ENCODE measurements around the gene TBC1D4.

TBC1D4 gene

DNA sequence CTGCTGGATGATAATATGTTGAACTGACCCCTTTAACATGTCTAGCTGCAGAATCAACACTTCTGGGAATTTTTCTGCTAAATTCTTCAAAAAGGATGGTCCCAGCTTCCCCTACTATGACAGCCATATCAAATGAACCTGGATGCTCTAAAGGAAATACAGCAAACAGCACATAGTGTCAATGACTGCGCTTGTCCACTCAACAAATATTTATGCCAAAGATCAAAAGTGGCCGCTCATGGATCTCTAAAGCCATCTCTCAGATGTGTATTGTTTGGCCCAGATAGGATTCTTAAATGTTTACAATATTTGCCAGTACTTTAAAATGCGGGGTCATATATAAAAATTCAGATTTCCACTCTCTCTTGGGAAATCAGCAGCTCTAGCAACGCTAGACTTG, 3.3 kb downstream of the TBC1D4 start:
- H3K4me3 ChIP-seq (replicated peaks; ENCODE audit: low read depth, low read length): no peak overlapping the region
- no peak for DNase-seq (ENCODE audit: low read depth)
- TF ChIP-seq, protein P1, sequence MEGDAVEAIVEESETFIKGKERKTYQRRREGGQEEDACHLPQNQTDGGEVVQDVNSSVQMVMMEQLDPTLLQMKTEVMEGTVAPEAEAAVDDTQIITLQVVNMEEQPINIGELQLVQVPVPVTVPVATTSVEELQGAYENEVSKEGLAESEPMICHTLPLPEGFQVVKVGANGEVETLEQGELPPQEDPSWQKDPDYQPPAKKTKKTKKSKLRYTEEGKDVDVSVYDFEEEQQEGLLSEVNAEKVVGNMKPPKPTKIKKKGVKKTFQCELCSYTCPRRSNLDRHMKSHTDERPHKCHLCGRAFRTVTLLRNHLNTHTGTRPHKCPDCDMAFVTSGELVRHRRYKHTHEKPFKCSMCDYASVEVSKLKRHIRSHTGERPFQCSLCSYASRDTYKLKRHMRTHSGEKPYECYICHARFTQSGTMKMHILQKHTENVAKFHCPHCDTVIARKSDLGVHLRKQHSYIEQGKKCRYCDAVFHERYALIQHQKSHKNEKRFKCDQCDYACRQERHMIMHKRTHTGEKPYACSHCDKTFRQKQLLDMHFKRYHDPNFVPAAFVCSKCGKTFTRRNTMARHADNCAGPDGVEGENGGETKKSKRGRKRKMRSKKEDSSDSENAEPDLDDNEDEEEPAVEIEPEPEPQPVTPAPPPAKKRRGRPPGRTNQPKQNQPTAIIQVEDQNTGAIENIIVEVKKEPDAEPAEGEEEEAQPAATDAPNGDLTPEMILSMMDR (IDR thresholded peaks at IDR 0.05; ENCODE audit: low read length, missing control alignments): no peak

DNA sequence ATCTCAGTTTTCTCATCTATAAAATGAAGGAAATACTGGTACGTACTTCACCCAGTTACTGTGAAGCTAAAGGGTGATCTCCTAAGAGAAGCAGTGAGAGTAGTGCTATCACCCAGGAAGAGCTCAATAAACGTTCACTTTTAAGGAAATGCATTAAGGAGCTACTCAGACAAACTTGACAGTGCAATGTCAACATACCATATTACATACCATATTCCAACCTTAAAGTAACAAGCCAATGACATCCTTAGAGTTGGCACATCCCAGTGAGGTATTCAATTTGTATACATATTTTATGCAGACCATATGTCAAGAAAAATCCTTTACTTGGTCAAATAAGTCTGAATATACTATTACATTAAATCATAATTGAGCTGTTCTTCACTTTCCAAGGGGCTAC, 7.0 kb downstream of the TBC1D4 start:
- TF ChIP-seq, protein P1 (IDR thresholded peaks at IDR 0.05; ENCODE audit: low read length, missing control alignments): no peak
- DNase-seq (ENCODE audit: low read depth): no peak
- no peak overlapping the region for H3K4me3 ChIP-seq (replicated peaks; ENCODE audit: low read depth, low read length)

DNA sequence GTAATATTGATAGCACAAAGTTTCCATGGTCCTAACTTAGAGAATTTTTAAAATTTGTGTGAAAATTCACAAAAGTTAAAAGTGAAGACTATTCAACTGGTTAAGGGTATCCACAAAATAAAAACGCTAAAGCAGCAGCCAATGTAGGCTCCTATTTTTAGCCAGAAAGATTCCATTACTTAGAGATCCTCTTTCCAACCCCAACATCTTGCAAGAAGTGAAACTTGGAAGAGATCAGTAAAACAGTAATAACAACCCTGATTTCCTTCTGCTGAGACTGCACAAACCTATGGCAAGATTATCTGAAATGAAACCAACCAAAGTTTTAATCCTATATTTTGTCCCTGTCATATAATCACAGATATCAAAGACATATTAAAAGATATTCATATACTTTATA, 8.5 kb downstream of the TBC1D4 start:
- H3K4me3 ChIP-seq (replicated peaks; ENCODE audit: low read depth, low read length): no peak overlapping the region
- no peak for DNase-seq (ENCODE audit: low read depth)
- TF ChIP-seq, protein P1 (IDR thresholded peaks at IDR 0.05; ENCODE audit: low read length, missing control alignments): no peak

DNA sequence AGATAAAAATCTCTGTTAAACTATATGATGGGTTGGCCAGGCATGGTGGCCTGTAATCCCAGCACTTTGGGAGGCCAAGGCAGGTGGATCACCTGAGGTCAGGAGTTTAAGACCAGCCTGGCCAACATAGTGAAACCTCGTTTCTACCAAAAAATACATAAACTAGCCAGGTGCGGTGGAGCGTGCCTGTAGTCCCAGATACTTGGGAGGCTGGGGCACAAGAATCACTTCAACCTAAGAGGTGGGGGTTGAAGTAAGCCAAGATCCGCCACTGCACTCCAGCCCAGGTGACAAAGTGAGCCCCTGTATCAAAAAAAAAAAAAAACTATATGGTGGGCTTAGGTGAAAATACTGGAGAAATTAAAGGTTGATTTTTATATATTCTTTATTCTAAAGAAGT, 11.3 kb downstream of the TBC1D4 start:
- TF ChIP-seq, protein P1 (IDR thresholded peaks at IDR 0.05; ENCODE audit: low read length, missing control alignments): no peak
- no peak overlapping the region for H3K4me3 ChIP-seq (replicated peaks; ENCODE audit: low read depth, low read length)

DNA sequence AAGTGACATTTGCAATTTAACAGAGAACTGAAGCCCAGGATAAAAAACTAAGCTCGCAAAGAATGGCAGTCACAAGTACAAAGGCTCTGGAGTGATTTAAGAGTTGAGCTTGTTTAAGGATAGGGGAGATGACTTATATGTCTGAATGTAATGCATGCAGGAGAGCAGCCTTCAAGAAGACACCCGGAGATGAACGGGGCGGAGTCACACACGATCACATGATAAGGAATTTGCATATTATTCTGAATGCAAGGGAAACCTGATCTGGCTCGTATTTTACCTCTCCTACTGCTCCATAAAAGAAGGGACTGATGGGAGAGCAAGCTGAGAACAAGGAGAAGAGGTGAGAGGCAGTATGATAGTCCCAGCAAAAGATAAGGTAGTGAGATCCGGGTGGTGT, 12.9 kb downstream of the TBC1D4 start:
- TF ChIP-seq, protein P1 (IDR thresholded peaks at IDR 0.05; ENCODE audit: low read length, missing control alignments): no peak
- no peak for DNase-seq (ENCODE audit: low read depth)
- no peak overlapping the region for H3K4me3 ChIP-seq (replicated peaks; ENCODE audit: low read depth, low read length)

More for the DNA sequence above, 11.3 kb downstream of the TBC1D4 start:
- DNase-seq (ENCODE audit: low read depth): no peak

DNA sequence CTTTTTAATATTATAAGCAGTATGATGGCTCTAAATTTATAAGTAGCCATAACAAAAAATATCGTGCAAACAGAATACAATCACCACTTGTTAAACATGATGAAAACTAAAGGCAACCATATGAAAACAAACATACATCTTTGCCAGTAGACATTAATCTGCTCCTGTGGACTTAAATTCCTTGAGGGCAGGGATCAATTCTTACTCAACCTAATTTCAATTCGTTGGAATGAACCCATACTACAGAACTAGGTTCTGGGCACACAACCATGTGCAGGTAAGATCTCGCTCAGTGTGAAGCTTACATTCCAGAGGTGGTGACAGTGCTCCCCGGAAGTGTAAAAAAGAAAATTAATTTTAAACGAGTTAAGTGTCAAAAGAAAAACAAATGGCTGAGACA, 13.4 kb downstream of the TBC1D4 start:
- no peak overlapping the region for H3K4me3 ChIP-seq (replicated peaks; ENCODE audit: low read depth, low read length)
- no peak for DNase-seq (ENCODE audit: low read depth)
- TF ChIP-seq, protein P1 (IDR thresholded peaks at IDR 0.05; ENCODE audit: low read length, missing control alignments): no peak

DNA sequence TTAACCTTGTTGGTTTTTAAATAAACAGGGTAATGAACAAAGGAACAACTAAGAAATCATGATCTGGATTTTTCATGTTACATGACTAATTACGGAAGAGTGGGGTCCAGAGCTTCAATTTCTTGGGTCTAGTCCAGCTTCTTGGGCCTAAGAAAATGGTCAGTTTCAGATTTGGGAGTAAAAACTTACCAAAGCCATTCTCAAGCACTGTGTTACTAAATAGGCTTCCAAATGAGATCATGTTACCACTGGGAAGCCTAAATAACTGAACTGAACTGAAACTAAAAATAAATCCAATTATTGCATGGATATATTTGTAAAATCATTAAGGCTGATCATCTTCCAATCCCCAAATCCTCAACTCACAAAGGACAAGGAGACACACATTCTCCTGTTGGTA, 13.9 kb downstream of the TBC1D4 start:
- H3K4me3 ChIP-seq (replicated peaks; ENCODE audit: low read depth, low read length): no peak overlapping the region
- DNase-seq (ENCODE audit: low read depth): peak; percentile 27
- TF ChIP-seq, protein P1 (IDR thresholded peaks at IDR 0.05; ENCODE audit: low read length, missing control alignments): no peak
